Neural cell (in vitro differentiated cells): ENCODE data around the gene GPR158.

ENCODE experiments used
- CTCF ChIP-seq: fragments of 450-650 bp; IDR thresholded peaks from 2 replicates; pipeline ENCODE4 v1.5.1; 2014; ENCODE audit warnings: antibody characterized with exemption, mild to moderate bottlenecking, moderate library complexity; ENCODE audit not compliant: poor library complexity, severe bottlenecking
- EP300 ChIP-seq: fragments of 450-650 bp; conservative IDR thresholded peaks from 2 replicates; pipeline ENCODE4 v1.6.1; 2014; ENCODE audit warnings: antibody characterized with exemption, mild to moderate bottlenecking, moderate library complexity; ENCODE audit not compliant: poor library complexity, severe bottlenecking
- EZH2 ChIP-seq: fragments of 200-600, 300-800 bp; shearing (Covaris generic), sonication (generic); IDR thresholded peaks from 2 replicates; pipeline ENCODE4 v1.6.1; 2014; ENCODE audit warnings: antibody characterized with exemption, low read length, borderline replicate concordance, mild to moderate bottlenecking; ENCODE audit not compliant: insufficient read depth, poor library complexity, severe bottlenecking

DNA sequence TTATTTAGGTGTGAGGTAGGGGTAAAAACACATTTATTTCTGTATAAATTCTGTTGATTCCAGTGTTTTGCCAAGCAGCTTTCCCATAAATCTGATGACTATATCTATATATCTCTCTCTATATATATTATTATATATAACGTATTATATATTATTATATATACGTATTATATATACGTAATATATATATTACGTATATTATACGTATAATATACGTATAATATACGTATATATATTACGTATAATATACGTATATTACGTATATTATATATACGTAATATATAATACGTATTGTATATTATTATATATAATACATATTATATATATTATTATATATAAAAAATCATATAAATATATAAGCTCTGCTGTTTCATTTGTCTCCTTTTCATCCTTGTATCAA lies 163.5 kb downstream of the GPR158 start:
- no peak for TF ChIP-seq EP300
- TF ChIP-seq CTCF: no peak
- no peak for TF ChIP-seq EZH2
